Activated naive CD8-positive, alpha-beta T cell treated with anti-CD3 and anti-CD28 coated beads, Interleukin-2, amount 10 ng/mL, durations not matched to agents 7 days and 5 days (primary cell): Measurements from ENCODE around the gene RXRA. TPM values are rescaled to one million over a fixed set of nuclear protein-coding genes. Genes with fewer than 3 reads are reported as not detected.
A peak's percentile ranks its signal among the peaks of the same experiment; 100 is the strongest.

Experiments used
- ATAC-seq: fragments of 150-1000 bp; cut with Tn5 transposase; one replicate; pipeline ENCODE4 v1.10.0; 2021; ENCODE audit warnings: low read depth, moderate library complexity
- POLR2A ChIA-PET: fragments of 350-600 bp; sonication (Branson Sonifier 250); formaldehyde crosslinking; loops from one replicate; lab custom pipeline; 2021; ENCODE audit warnings: antibody characterized with exemption; lab: Charles Lee
- DNase-seq: peaks from one replicate; pipeline ENCODE4 v3.0.0; 2021
- H3K27ac Mint-ChIP-seq: one replicate; pipeline ENCODE4 v1.8.0; 2022; ENCODE audit warnings: mild to moderate bottlenecking, mixed read lengths
- H3K27me3 Mint-ChIP-seq: one replicate; pipeline ENCODE4 v1.8.0; 2022; ENCODE audit warnings: mild to moderate bottlenecking, moderate library complexity, mixed read lengths
- H3K36me3 Mint-ChIP-seq: one replicate; pipeline ENCODE4 v1.8.0; 2021; ENCODE audit warnings: mild to moderate bottlenecking, mixed read lengths
- H3K4me1 Mint-ChIP-seq: one replicate; pipeline ENCODE4 v1.8.0; 2021; ENCODE audit warnings: mixed read lengths
- H3K4me3 Mint-ChIP-seq: one replicate; pipeline ENCODE4 v1.8.0; 2022; ENCODE audit warnings: mild to moderate bottlenecking, moderate library complexity, mixed read lengths
- H3K9me3 Mint-ChIP-seq: one replicate; pipeline ENCODE4 v1.8.0; 2021; ENCODE audit warnings: mixed read lengths
- total RNA-seq, 2 experiments: library from RNA; stranded (reverse); gene quantifications; one replicate each; pipeline ENCODE4 v1.2.3, GENCODE V29; 2021

The RXRA gene
- total RNA-seq, 2 experiments from 2014 or later = 5.6 to 7.1 TPM

DNA sequence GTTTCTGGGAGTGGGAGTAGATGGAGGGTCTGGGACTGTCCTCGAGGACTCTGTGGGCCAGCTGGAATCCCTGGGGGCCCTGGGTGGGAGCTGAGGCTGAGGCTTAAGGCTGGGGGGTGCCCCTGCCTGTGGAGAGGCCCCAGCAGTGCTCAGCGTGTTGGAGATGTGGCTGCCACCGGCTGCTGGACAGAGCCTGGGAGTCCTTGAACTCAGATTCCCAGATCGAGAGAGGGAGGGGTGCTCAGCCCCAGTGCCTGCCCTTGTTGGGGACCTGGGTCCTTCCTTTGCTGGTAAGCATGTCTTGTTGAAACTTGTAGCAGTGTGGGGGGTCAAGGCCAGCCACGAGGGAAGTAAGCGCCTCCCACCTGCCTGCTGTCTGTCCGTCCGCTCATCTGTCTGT, 10.7 kb downstream of the RXRA start:
- DNase-seq (no peak), ATAC-seq (no peak)
- no peaks in the 10 kb centered on the region for H3K36me3 Mint-ChIP-seq
- H3K27ac Mint-ChIP-seq = no peak overlapping the region
- no peaks in the 10 kb centered on the region for H3K4me1 Mint-ChIP-seq
- H3K27me3 Mint-ChIP-seq = peaks cover 1% of the 10 kb centered on the region
- no peak overlapping the region for H3K4me3 Mint-ChIP-seq
- POLR2A ChIA-PET = no interaction called here
- H3K9me3 Mint-ChIP-seq = no peaks in the 10 kb centered on the region

DNA sequence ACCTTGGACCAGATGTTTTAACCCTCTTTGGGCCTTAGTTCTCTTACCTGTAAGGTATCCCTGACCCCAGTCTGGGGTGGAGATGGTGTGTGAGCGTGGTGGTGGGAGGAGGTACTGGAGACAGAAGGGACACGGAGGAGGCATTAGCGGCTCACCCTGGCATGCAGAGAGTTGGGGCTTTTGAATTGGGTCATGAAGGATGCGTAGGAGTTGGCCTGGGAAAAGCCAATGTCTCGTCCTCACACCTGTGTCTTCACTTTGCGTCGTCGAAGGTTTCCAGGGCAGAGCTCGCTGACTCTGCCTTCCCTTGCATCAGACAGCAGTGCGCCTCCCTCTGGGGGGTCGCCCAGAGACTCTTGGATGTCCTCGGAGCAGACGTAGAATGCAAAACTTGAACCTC, 11.2 kb downstream of the RXRA start:
- DNase-seq (no peak), ATAC-seq (no peak)
- no peak overlapping the region for H3K27ac Mint-ChIP-seq
- H3K4me3 Mint-ChIP-seq = no peak overlapping the region
- H3K36me3 Mint-ChIP-seq = no peaks in the 10 kb centered on the region
- POLR2A ChIA-PET = no interaction called here
- peaks cover 1% of the 10 kb centered on the region for H3K27me3 Mint-ChIP-seq
- H3K4me1 Mint-ChIP-seq = no peaks in the 10 kb centered on the region
- H3K9me3 Mint-ChIP-seq = no peaks in the 10 kb centered on the region

DNA sequence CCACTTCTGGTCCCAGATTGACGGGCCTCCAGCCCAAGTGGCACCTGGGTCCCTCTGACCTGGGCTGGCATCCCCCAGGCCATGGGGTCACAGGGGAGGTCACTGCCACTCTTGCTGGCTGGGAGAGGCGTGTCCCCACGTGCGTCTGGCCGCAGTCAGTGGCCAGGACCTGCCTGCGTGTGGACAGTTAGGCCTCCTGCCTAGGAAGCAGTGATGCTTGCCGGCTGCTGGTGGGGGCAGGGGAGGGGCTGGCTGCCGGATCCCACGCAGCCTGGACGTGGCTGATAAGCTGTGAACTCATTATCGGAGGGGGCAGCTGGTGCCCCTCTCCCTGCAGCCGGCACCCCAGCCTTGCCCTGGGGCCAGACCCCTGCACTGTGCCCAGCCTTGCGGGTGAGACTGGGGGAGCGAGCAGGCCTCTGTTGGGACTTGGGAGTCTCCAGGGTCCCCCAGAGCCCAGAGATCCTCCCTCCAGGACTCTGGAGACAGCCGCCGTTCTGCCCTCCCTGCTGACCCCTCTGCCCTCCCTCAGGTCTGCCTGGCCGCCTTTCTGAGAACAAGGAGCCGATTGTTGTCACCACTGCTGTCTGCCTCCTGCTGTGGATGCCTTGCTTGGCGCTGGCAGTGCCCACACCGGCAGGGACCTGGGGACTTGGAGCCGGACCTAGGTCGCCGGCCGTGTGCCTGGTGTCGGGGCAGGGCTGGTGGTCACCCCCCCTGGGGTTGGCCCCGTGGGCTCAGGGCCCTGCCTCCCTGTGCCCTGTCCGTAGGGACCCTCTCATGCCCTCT, 12.3 kb downstream of the RXRA start:
- Mint-ChIP-seq H3K27me3 (peaks cover 1% of the 10 kb centered on the region), H3K9me3 (no peaks in the 10 kb centered on the region), H3K27ac (no peak overlapping the region), H3K4me1 (no peaks in the 10 kb centered on the region), H3K36me3 (no peaks in the 10 kb centered on the region), H3K4me3 (no peak overlapping the region)
- DNase-seq = no peak
- POLR2A ChIA-PET = no interaction called here
- no peak for ATAC-seq

GRCh38 chr9:134339183-134339806, 13.0 kb downstream of the RXRA start:
- POLR2A ChIA-PET = no interaction called here
- no peaks in the 10 kb centered on the region for H3K36me3 Mint-ChIP-seq
- ATAC-seq = no peak

DNA sequence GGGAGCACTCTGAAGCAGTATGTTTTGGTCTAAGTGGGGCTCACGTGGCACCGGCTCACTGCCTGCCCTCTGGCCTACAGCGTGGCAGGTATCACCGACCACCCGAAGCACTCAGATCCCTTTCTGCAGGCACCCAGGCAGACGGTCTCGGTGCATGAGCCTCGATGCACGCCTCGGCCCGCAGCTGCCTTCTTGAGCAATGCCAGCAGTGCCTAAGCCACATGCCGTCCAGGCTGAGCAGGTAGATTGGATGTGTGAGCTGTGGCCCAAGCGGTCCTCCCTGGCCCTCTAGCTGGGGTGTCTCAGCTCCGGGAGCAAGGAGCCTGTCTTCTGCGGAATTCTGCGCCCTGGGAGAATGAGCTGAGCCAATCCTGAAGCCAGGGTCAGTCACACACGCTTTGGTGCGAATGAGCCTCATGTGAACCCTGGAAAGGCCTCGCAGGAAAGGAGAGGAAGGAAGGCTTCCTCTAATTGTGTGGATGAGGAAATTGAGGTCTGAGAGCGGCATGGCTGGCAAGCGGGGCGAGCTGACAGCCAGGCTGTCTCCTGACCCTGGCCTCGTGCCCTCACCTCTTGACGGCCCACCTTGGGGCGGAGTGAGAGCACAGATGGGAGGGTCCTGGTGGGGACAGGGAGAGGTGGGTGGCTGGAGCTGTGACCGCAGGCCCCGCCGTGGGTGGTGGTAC, 14.4 kb downstream of the RXRA start:
- no peaks in the 10 kb centered on the region for H3K36me3 Mint-ChIP-seq
- no peaks in the 10 kb centered on the region for H3K9me3 Mint-ChIP-seq
- DNase-seq (no peak), ATAC-seq (no peak)
- H3K27me3 Mint-ChIP-seq = peaks cover 3% of the 10 kb centered on the region
- H3K27ac Mint-ChIP-seq = no peak overlapping the region
- H3K4me1 Mint-ChIP-seq = peaks cover 8% of the 10 kb centered on the region
- no peak overlapping the region for H3K4me3 Mint-ChIP-seq
- POLR2A ChIA-PET = interaction anchor here (0.6 kb wide), 1 partner anchor 1957 kb away, joined by 3 read pairs; no protein-coding TSS in a partner anchor

More at GRCh38 chr9:134339183-134339806, 13.0 kb downstream of the RXRA start:
- Mint-ChIP-seq H3K9me3 (no peaks in the 10 kb centered on the region), H3K27me3 (peaks cover 4% of the 10 kb centered on the region), H3K4me1 (peaks cover 5% of the 10 kb centered on the region), H3K27ac (no peak overlapping the region), H3K4me3 (no peak overlapping the region)
- DNase-seq = no peak

DNA sequence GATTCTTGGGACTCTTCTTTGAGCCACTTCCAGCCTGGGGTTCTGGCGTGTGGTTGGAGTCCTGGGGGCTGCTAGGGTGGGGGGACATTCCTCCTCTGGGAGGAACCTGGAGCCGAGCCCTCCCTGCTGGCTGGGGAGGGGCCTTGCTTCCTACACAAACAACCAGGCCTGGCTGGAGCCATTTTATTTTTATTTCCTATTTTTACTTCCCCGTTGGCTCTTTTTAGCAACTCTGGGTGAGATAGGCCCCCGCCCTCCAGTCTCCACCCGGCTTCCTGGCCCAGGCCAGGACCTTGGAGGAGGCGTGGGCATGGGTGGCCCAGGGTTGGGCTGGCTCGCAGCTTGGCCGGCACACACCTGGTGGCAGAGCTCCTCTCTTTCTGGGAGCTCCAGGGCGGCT, 15.1 kb downstream of the RXRA start:
- no peak for DNase-seq
- no peak overlapping the region for H3K4me3 Mint-ChIP-seq
- ATAC-seq = no peak
- H3K36me3 Mint-ChIP-seq = no peaks in the 10 kb centered on the region
- H3K9me3 Mint-ChIP-seq = no peaks in the 10 kb centered on the region
- POLR2A ChIA-PET = no interaction called here
- H3K27ac Mint-ChIP-seq = no peak overlapping the region
- peaks cover 8% of the 10 kb centered on the region for H3K4me1 Mint-ChIP-seq
- peaks cover 3% of the 10 kb centered on the region for H3K27me3 Mint-ChIP-seq

- no peak overlapping the region for H3K4me3 Mint-ChIP-seq
These were observed 15.9 kb downstream of the RXRA start for GRCh38 chr9:134341929-134342745.

DNA sequence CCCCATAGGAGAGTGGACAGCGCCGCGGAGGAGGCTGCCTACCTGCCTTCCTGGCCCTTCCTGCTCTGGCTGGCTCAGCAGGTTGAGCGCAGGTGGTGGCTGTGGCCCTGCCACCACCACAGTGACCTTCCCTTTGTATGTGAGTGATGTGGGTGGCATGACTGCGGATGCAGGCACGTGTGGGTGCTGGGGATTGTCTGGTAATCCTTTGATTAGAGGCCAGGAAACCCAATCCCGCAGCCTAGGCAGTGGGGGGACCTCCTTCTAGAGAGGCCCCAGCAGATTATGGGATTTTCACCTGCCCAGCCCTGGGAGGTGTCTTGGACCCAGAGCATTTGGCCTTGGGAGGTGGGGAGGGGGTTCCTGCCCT, 16.5 kb downstream of the RXRA start:
- DNase-seq (no peak), ATAC-seq (no peak)
- Mint-ChIP-seq H3K9me3 (no peaks in the 10 kb centered on the region), H3K4me3 (no peak overlapping the region), H3K27ac (no peak overlapping the region), H3K27me3 (peaks cover 3% of the 10 kb centered on the region), H3K4me1 (peaks cover 8% of the 10 kb centered on the region), H3K36me3 (no peaks in the 10 kb centered on the region)
- POLR2A ChIA-PET = no interaction called here

More at GRCh38 chr9:134341929-134342745, 15.9 kb downstream of the RXRA start:
- no peak for ATAC-seq
- Mint-ChIP-seq H3K4me1 (peaks cover 8% of the 10 kb centered on the region), H3K27me3 (peaks cover 3% of the 10 kb centered on the region), H3K36me3 (no peaks in the 10 kb centered on the region), H3K27ac (no peak overlapping the region), H3K9me3 (no peaks in the 10 kb centered on the region)
- POLR2A ChIA-PET = no interaction called here
- DNase-seq = no peak

- POLR2A ChIA-PET = interaction anchor here (0.6 kb wide), 1 partner anchor 100 kb away, joined by 3 read pairs; no protein-coding TSS in a partner anchor
- Mint-ChIP-seq H3K9me3 (no peaks in the 10 kb centered on the region), H3K36me3 (no peaks in the 10 kb centered on the region), H3K4me3 (no peak overlapping the region), H3K4me1 (peaks cover 8% of the 10 kb centered on the region), H3K27me3 (peaks cover 3% of the 10 kb centered on the region), H3K27ac (peak overlapping the region; percentile 62)
- no peak for ATAC-seq
- DNase-seq = no peak
These were observed 17.4 kb downstream of the RXRA start for GRCh38 chr9:134343637-134344036.

DNA sequence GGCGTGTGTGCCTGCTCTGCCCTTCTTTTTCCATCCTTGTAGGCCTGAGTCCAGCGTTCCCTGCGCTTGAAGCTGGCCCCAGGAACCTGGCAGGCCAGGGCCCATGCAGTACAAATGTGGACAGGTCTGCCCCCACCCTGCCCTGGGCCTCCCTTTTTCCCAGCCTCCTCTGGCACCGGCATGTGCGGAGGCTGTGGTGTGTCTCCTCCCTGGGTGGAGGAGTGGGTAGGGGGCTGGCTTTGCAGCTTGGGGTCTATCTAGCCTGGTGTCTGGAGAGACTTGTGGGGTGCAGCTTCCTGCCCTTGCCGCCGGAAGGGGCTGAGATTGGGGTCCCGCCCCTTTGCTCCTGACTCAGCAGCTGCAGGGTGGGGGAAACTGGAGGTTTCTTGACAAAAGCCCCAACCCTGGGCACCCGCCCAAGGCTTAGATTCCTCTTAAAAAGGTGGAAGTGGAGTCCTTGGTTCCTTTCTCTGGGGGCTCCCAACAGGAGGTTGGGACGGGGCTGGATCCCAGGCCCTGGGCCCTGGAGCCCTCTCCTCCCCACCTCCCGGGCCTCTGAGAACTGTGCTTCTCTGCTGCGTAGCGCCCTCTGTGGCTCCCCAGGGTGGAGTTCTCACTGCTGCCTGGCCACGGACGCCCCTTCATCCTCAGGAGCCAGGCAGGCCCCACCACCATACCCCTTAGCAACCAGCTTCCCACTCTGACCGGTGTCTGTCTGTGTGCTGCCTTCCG, 18.0 kb downstream of the RXRA start:
- ATAC-seq (peak; percentile 83), DNase-seq (peak; percentile 69)
- POLR2A ChIA-PET = interaction anchor here (0.6 to 1.3 kb wide), 2 partner anchors 42 to 99 kb away, joined by 3 to 4 read pairs; no protein-coding TSS in a partner anchor
- Mint-ChIP-seq H3K27ac (peak overlapping the region; percentile 62), H3K4me3 (no peak overlapping the region), H3K36me3 (no peaks in the 10 kb centered on the region), H3K9me3 (no peaks in the 10 kb centered on the region), H3K4me1 (peaks cover 8% of the 10 kb centered on the region), H3K27me3 (peaks cover 3% of the 10 kb centered on the region)

DNA sequence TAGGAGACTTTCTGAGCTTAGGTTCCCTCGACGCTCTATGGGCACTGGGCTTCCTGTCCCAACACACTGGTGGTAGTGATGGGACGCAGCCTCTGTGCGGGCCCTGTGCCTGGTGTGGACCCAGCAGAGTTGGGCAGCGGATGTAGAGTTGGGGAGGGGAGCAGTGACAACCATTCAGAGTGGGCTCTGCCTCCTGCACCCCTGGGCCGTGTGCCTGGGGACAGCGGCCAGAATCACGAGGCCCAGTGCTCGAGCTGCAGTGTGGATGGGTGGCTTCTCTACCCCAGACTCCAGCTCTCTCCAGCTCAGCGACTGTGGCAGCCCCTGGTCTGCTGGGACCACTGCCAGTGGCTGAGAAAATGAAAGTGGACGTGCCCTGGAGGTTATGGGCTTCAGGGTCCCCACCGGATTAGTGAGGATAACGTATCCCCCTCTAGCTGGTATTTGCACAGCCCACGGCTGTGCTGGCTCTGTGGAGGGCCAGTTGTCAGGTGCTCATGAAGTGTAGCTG, 18.6 kb downstream of the RXRA start:
- Mint-ChIP-seq H3K4me3 (no peak overlapping the region), H3K27me3 (peaks cover 3% of the 10 kb centered on the region), H3K4me1 (peaks cover 8% of the 10 kb centered on the region), H3K36me3 (no peaks in the 10 kb centered on the region), H3K9me3 (no peaks in the 10 kb centered on the region), H3K27ac (peak overlapping the region; percentile 62)
- ATAC-seq (no peak), DNase-seq (no peak)
- POLR2A ChIA-PET = interaction anchor here (1.3 kb wide), 1 partner anchor 43 kb away, joined by 4 read pairs; no protein-coding TSS in a partner anchor

DNA sequence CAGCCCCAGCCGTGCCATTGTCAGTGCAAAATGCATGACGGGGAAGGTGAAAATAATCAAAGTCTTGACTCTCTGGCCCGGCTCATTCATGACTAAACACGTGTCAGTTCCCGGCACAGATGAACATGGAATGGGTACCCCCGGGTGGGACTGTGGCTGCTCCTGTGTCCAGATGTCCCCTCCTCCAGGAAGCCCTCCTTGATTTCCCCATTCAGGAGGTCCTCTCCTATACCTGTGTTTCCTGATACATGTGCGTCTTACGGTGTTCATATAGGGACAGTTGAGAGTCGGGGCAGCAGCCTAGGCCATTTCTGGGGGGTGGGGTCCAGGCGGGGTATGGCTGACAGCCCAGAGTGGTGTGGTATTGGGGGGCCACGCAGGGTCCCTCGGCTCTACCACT, 19.5 kb downstream of the RXRA start:
- DNase-seq (no peak), ATAC-seq (no peak)
- POLR2A ChIA-PET = no interaction called here
- H3K4me3 Mint-ChIP-seq = no peak overlapping the region
- H3K9me3 Mint-ChIP-seq = no peaks in the 10 kb centered on the region
- no peak overlapping the region for H3K27ac Mint-ChIP-seq
- H3K27me3 Mint-ChIP-seq = peaks cover 3% of the 10 kb centered on the region
- no peaks in the 10 kb centered on the region for H3K36me3 Mint-ChIP-seq
- peaks cover 8% of the 10 kb centered on the region for H3K4me1 Mint-ChIP-seq
